ENCODE data around the gene PFDN1.

DNA sequence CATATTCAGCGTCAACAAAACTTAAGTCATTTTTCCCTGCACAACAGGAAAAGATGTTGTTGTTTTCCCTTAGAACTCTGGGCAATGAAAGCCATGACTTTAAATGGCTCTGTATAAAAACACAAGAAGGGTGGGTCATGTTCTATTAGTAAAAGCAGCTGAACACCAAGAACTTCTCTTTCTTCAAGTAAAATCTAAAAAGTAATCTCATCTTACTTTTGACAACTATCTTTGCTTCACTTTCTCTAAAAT lies 9.1 kb downstream of the PFDN1 start:
- no peak for TF ChIP-seq POLR2AphosphoS5 (IDR thresholded peaks at IDR 0.05; ENCODE audit: control insufficient read depth, insufficient read depth, low read depth, low read length)
- TF ChIP-seq, protein P1, sequence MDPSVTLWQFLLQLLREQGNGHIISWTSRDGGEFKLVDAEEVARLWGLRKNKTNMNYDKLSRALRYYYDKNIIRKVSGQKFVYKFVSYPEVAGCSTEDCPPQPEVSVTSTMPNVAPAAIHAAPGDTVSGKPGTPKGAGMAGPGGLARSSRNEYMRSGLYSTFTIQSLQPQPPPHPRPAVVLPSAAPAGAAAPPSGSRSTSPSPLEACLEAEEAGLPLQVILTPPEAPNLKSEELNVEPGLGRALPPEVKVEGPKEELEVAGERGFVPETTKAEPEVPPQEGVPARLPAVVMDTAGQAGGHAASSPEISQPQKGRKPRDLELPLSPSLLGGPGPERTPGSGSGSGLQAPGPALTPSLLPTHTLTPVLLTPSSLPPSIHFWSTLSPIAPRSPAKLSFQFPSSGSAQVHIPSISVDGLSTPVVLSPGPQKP (CRISPR knock-in tag; IDR thresholded peaks at IDR 0.05): no peak

All from K562 (cell line).